Neural cell (in vitro differentiated cells): ENCODE measurements around the gene ZBTB7A. TPM values are rescaled to one million over a fixed set of nuclear protein-coding genes. Genes with fewer than 3 reads are reported as not detected.

Experiments used
- H2AFZ ChIP-seq: fragments of 200-600, 300-800 bp; sonication (generic), shearing (Covaris generic); 2 replicates; pipeline ENCODE4 v1.6.0; 2014; ENCODE audit warnings: low read depth, mild to moderate bottlenecking, antibody characterized with exemption, low read length, moderate library complexity
- H3F3A ChIP-seq: fragments of 200-600 bp; shearing (Covaris generic); 2 replicates; pipeline ENCODE4 v1.6.1; 2016; ENCODE audit warnings: mild to moderate bottlenecking, moderate library complexity, mixed read lengths, antibody characterized with exemption, low read length; ENCODE audit not compliant: insufficient read depth, poor library complexity, severe bottlenecking
- H3K27ac ChIP-seq: fragments of 200-600, 300-800 bp; sonication (generic), shearing (Covaris generic); 2 replicates; pipeline ENCODE4 v1.5.1; 2014; ENCODE audit warnings: mild to moderate bottlenecking, low read length, moderate library complexity
- H3K27me3 ChIP-seq: fragments of 300-800, 200-600 bp; sonication (generic), shearing (Covaris generic); 2 replicates; pipeline ENCODE4 v1.6.0; 2014; ENCODE audit warnings: mild to moderate bottlenecking, low read depth, low read length, moderate library complexity; ENCODE audit not compliant: insufficient read depth
- H3K36me3 ChIP-seq: fragments of 300-800, 200-600 bp; sonication (generic), shearing (Covaris generic); 2 replicates; pipeline ENCODE4 v1.5.1; 2014; ENCODE audit warnings: mild to moderate bottlenecking, antibody characterized with exemption, low read length, moderate library complexity; ENCODE audit not compliant: insufficient read depth
- H3K4me2 ChIP-seq: fragments of 300-800, 200-600 bp; sonication (generic), shearing (Covaris generic); 2 replicates; pipeline ENCODE4 v1.6.0; 2014; ENCODE audit warnings: mild to moderate bottlenecking, low read length
- H3K4me3 ChIP-seq: fragments of 300-800, 200-600 bp; sonication (generic), shearing (Covaris generic); 2 replicates; pipeline ENCODE4 v1.5.1; 2014; ENCODE audit warnings: mild to moderate bottlenecking, low read length, moderate library complexity
- H3K79me2 ChIP-seq: fragments of 200-600 bp; shearing (Covaris generic); replicated peaks from 2 replicates; pipeline ENCODE4 v1.6.0; 2014; ENCODE audit warnings: mild to moderate bottlenecking, low read length, moderate library complexity; ENCODE audit not compliant: insufficient read depth
- H3K9ac ChIP-seq: fragments of 300-800, 200-600 bp; sonication (generic), shearing (Covaris generic); 2 replicates; pipeline ENCODE4 v1.6.1; 2016; ENCODE audit warnings: mild to moderate bottlenecking, low read length, mixed read lengths
- H3K9me2 ChIP-seq: fragments of 200-600 bp; shearing (Covaris generic); 2 replicates; pipeline ENCODE4 v1.6.1; 2016; ENCODE audit warnings: mild to moderate bottlenecking, low read length, mixed read lengths; ENCODE audit not compliant: insufficient read depth
- H3K9me3 ChIP-seq: fragments of 200-600, 300-800 bp; sonication (generic), shearing (Covaris generic); 2 replicates; pipeline ENCODE4 v1.6.1; 2016; ENCODE audit warnings: mild to moderate bottlenecking, mixed run types, low read length, moderate library complexity, mixed read lengths
- H4K20me1 ChIP-seq: fragments of 200-600 bp; shearing (Covaris generic); 2 replicates; pipeline ENCODE4 v1.6.1; 2016; ENCODE audit warnings: mild to moderate bottlenecking, mixed run types; ENCODE audit not compliant: insufficient read depth
- CTCF ChIP-seq: fragments of 450-650 bp; IDR thresholded peaks from 2 replicates; pipeline ENCODE4 v1.5.1; 2014; ENCODE audit warnings: antibody characterized with exemption, mild to moderate bottlenecking, moderate library complexity; ENCODE audit not compliant: poor library complexity, severe bottlenecking
- EP300 ChIP-seq: fragments of 450-650 bp; conservative IDR thresholded peaks from 2 replicates; pipeline ENCODE4 v1.6.1; 2014; ENCODE audit warnings: antibody characterized with exemption, mild to moderate bottlenecking, moderate library complexity; ENCODE audit not compliant: poor library complexity, severe bottlenecking
- EZH2 ChIP-seq: fragments of 200-600, 300-800 bp; shearing (Covaris generic), sonication (generic); IDR thresholded peaks from 2 replicates; pipeline ENCODE4 v1.6.1; 2014; ENCODE audit warnings: antibody characterized with exemption, low read length, borderline replicate concordance, mild to moderate bottlenecking; ENCODE audit not compliant: insufficient read depth, poor library complexity, severe bottlenecking
- MXI1 ChIP-seq: fragments of 450-650 bp; conservative IDR thresholded peaks from 2 replicates; pipeline ENCODE4 v1.6.1; 2014; ENCODE audit warnings: antibody characterized with exemption, mild to moderate bottlenecking; ENCODE audit not compliant: poor library complexity, severe bottlenecking
- POLR2AphosphoS5 ChIP-seq: IDR thresholded peaks from 2 replicates; pipeline ENCODE4 v1.6.1; 2012
- RAD21 ChIP-seq: fragments of 450-650 bp; conservative IDR thresholded peaks from 2 replicates; pipeline ENCODE4 v1.6.1; 2014; ENCODE audit warnings: antibody characterized with exemption, mild to moderate bottlenecking, moderate library complexity
- REST ChIP-seq: IDR thresholded peaks from 2 replicates; pipeline ENCODE4 v1.6.1; 2012; ENCODE audit warnings: borderline replicate concordance
- SMC3 ChIP-seq: fragments of 450-650 bp; conservative IDR thresholded peaks from 2 replicates; pipeline ENCODE4 v1.6.1; 2014; ENCODE audit warnings: antibody characterized with exemption, mild to moderate bottlenecking, moderate library complexity; ENCODE audit not compliant: poor library complexity
- TAF1 ChIP-seq: IDR thresholded peaks from 2 replicates; pipeline ENCODE4 v1.6.1; 2012; ENCODE audit warnings: low read depth
- polyA plus RNA-seq: library from polyadenylated mRNA; depleted of rRNA; stranded (reverse); fragments of >200 nt; gene quantifications from 2 replicates; pipeline ENCODE4 v1.2.3, GENCODE V29; 2014

ZBTB7A gene
- polyA plus RNA-seq, 1 donor from 2014 or later: 1.7 TPM

GRCh38 chr19:4067396-4068046 lies 822 bp upstream of the ZBTB7A start:
- Histone ChIP-seq H3K9ac (peak overlapping the region; percentile 85), H3K4me2 (no peak overlapping the region), H3K9me2 (no peaks in the 10 kb centered on the region), H2AFZ (no peak overlapping the region), H4K20me1 (peaks cover 5% of the 10 kb centered on the region), H3K9me3 (no peaks in the 10 kb centered on the region), H3K79me2 (peaks cover 1% of the 10 kb centered on the region), H3K27ac (no peak overlapping the region), H3F3A (no peaks in the 10 kb centered on the region), H3K27me3 (peaks cover 22% of the 10 kb centered on the region), H3K36me3 (no peaks in the 10 kb centered on the region), H3K4me3 (peak overlapping the region; percentile 85)
- no peak for TF ChIP-seq CTCF
- TF ChIP-seq POLR2AphosphoS5: no peak
- TF ChIP-seq RAD21: no peak
- TF ChIP-seq EP300: no peak
- TF ChIP-seq REST: no peak
- TF ChIP-seq EZH2: no peak
- TF ChIP-seq TAF1: no peak
- TF ChIP-seq MXI1: no peak
- no peak for TF ChIP-seq SMC3

- Histone ChIP-seq H3K9me3 (no peaks in the 10 kb centered on the region), H3K27me3 (peaks cover 22% of the 10 kb centered on the region), H3K4me2 (no peak overlapping the region), H3K9ac (peak overlapping the region; percentile 85), H3K4me3 (peak overlapping the region; percentile 85), H3K27ac (peak overlapping the region; percentile 49), H4K20me1 (peaks cover 5% of the 10 kb centered on the region), H2AFZ (no peak overlapping the region), H3K9me2 (no peaks in the 10 kb centered on the region), H3K79me2 (peaks cover 3% of the 10 kb centered on the region), H3F3A (no peaks in the 10 kb centered on the region), H3K36me3 (no peaks in the 10 kb centered on the region)
- TF ChIP-seq CTCF (no peak), SMC3 (no peak), POLR2AphosphoS5 (peak; percentile 2), RAD21 (no peak)
Observed at GRCh38 chr19:4066176-4066606, 508 bp downstream of the ZBTB7A start.
